HepG2 (cell line): ENCODE results near the gene FABP1. TPM values are rescaled to one million over a fixed set of nuclear protein-coding genes. Genes with fewer than 3 reads are reported as not detected.
A peak's percentile ranks its signal among the peaks of the same experiment; 100 is the strongest.

Experiments used
- CCDC6 ChIP-seq: sonication (generic); formaldehyde crosslinking; IDR thresholded peaks from 2 replicates; pipeline ENCODE4 v1.8.1; 2022; ENCODE audit warnings: mild to moderate bottlenecking, missing genetic modification reagents, moderate library complexity
- CREM ChIP-seq, 2 experiments: sonication (generic) in 1 of 2; formaldehyde crosslinking in 1 of 2; IDR thresholded peaks; 2 replicates each; pipeline versions ENCODE4 v1.4.0 to v1.6.1; 2016 to 2020; ENCODE audit warnings: antibody characterized with exemption in 1 of 2, mild to moderate bottlenecking in 1 of 2, missing genetic modification reagents in 1 of 2
- HDAC1 ChIP-seq: sonication (generic); formaldehyde crosslinking; IDR thresholded peaks from 2 replicates; pipeline ENCODE4 v1.5.1; 2020; ENCODE audit warnings: mild to moderate bottlenecking, missing genetic modification reagents
- MXD4 ChIP-seq: IDR thresholded peaks from 2 replicates; pipeline ENCODE4 v1.6.1; 2016; ENCODE audit warnings: mild to moderate bottlenecking, missing biosample characterization, missing genetic modification reagents
- SOX13 ChIP-seq, 3 experiments: fragments of 450-650 bp in 1 of 3; sonication (generic) in 1 of 3; formaldehyde crosslinking in 1 of 3; IDR thresholded peaks in 2 of 3; conservative IDR thresholded peaks in 1 of 3; 2 replicates each; pipeline versions ENCODE4 v1.5.0 to v1.6.1; 2016 to 2020; ENCODE audit warnings: antibody characterized with exemption in 1 of 3, mild to moderate bottlenecking in 1 of 3, missing compliant biosample characterization in 1 of 3, missing genetic modification reagents in 1 of 3, moderate library complexity in 1 of 3
- TARDBP ChIP-seq: sonication (generic); formaldehyde crosslinking; IDR thresholded peaks from 2 replicates; pipeline ENCODE4 v1.8.0; 2022; ENCODE audit warnings: mild to moderate bottlenecking, missing genetic modification reagents
- ZBTB1 ChIP-seq: sonication (generic); formaldehyde crosslinking; IDR thresholded peaks from 2 replicates; pipeline ENCODE4 v1.4.0; 2020; ENCODE audit warnings: missing genetic modification reagents, borderline replicate concordance
- ZMYM3 ChIP-seq: sonication (generic); formaldehyde crosslinking; IDR thresholded peaks from 2 replicates; pipeline ENCODE4 v1.5.1; 2020; ENCODE audit warnings: mild to moderate bottlenecking, missing genetic modification reagents
- ZNF101 ChIP-seq: sonication (generic); formaldehyde crosslinking; IDR thresholded peaks from 2 replicates; pipeline ENCODE4 v1.4.0; 2020; ENCODE audit warnings: mild to moderate bottlenecking, low read depth, missing genetic modification reagents, borderline replicate concordance
- ZNF143 ChIP-seq: sonication (generic); formaldehyde crosslinking; IDR thresholded peaks from 2 replicates; pipeline ENCODE4 v1.4.0; 2020; ENCODE audit warnings: missing genetic modification reagents
- ZNF230 ChIP-seq: sonication (generic); formaldehyde crosslinking; IDR thresholded peaks from 2 replicates; pipeline ENCODE4 v1.4.0; 2020; ENCODE audit warnings: mild to moderate bottlenecking, missing genetic modification reagents
- polyA plus RNA-seq, 8 experiments: library from polyadenylated mRNA; depleted of rRNA in 3 of 8; stranded (reverse) in 7 of 8; unstranded in 1 of 8; fragments of >200 nt; fragmentation: Illumina TruSeq in 4 of 8; extraction: Trizol in 4 of 8; gene quantifications; 2 replicates each; pipeline versions ENCODE4 v1.2.1 to v1.2.3, GENCODE V29; 2011 to 2016; ENCODE audit warnings: low read depth in 4 of 8, missing spikeins in 1 of 8, mixed read lengths in 1 of 8; ENCODE audit not compliant: insufficient read depth in 1 of 8
- total RNA-seq, 5 experiments: library from RNA; depleted of rRNA; stranded (reverse); fragments of >200 nt; fragmentation: Illumina TruSeq; extraction: Trizol; gene quantifications; 2 replicates each; pipeline ENCODE4 v1.2.3, GENCODE V29; 2016; ENCODE audit warnings: low read depth in 1 of 5
- TF ChIP-seq, protein P1 (sequence below): sonication (generic); formaldehyde crosslinking; IDR thresholded peaks from 2 replicates; pipeline ENCODE4 v1.4.0; 2020; ENCODE audit warnings: low read depth, missing genetic modification reagents
- TF ChIP-seq, protein P2 (sequence below): sonication (generic); formaldehyde crosslinking; IDR thresholded peaks from 2 replicates; pipeline ENCODE4 v1.4.0; 2020; ENCODE audit warnings: mild to moderate bottlenecking, missing genetic modification reagents
- TF ChIP-seq, protein P3 (sequence below): sonication (generic); formaldehyde crosslinking; IDR thresholded peaks from 2 replicates; pipeline ENCODE4 v1.4.0; 2020; ENCODE audit warnings: missing genetic modification reagents
- TF ChIP-seq, protein P4 (sequence below): IDR thresholded peaks from 2 replicates; pipeline ENCODE4 v1.6.1; 2018; ENCODE audit warnings: missing genetic modification reagents, mild to moderate bottlenecking, missing compliant biosample characterization

FABP1 gene
- total and polyA plus RNA-seq, 2 of the 13 experiments (the other 11 are each of a cell fraction or from before 2014, with no cell fraction given): 644 to 1,608 TPM

DNA sequence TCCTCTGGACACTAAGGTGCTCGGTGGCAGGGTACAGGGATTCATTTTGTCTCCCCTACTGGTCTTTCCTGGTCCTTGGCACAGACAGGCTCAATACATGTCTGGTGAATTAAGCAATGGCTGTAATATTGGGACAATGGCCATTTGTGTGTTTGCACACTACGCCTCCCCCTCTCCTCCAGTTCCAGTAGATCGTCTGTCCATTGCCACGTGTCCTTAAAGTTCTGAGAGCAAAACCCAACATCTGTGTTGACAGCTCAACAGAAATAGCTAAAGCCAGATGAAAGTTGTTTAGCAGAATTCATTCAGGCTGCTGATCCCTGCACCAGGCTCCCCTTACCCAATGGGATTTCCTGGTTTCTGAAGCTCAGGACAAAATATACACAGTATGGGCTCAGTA is 9.0 kb upstream of the FABP1 start (continued):
- TF ChIP-seq MXD4 (CRISPR knock-in tag) (0 out of 2 replicates have a peak, but pooled peaks have one; percentile 64), CREM (IDR thresholded peaks at IDR 0.05) (peak; percentile 60; the same call in 1 of the 2 replicates), CREM (CRISPR knock-in tag; IDR thresholded peaks at IDR 0.05) (no peak), ZNF101 (no peak), ZMYM3 (CRISPR knock-in tag) (peak; percentile 64; the same call in 1 of the 2 replicates), CCDC6 (peak; percentile 81; the same call in 1 of the 2 replicates), ZNF143 (CRISPR knock-in tag) (no peak), HDAC1 (CRISPR knock-in tag) (0 out of 2 replicates have a peak, but pooled peaks have one; percentile 26), SOX13 (IDR thresholded peaks at IDR 0.05) (peak; percentile 54; the same call in 1 of the 2 replicates), SOX13 (CRISPR knock-in tag; conservative IDR thresholded peaks at IDR 0.05 in 1 of 2, IDR thresholded peaks at IDR 0.05 in 1 of 2) (peak in 1 of 2 experiments; percentile 93; a peak in 2 of 4 replicates), ZBTB1 (CRISPR knock-in tag) (no peak), TARDBP (CRISPR knock-in tag) (0 out of 2 replicates have a peak, but pooled peaks have one; percentile 52), ZNF230 (CRISPR knock-in tag) (no peak)
- TF ChIP-seq, protein P1, sequence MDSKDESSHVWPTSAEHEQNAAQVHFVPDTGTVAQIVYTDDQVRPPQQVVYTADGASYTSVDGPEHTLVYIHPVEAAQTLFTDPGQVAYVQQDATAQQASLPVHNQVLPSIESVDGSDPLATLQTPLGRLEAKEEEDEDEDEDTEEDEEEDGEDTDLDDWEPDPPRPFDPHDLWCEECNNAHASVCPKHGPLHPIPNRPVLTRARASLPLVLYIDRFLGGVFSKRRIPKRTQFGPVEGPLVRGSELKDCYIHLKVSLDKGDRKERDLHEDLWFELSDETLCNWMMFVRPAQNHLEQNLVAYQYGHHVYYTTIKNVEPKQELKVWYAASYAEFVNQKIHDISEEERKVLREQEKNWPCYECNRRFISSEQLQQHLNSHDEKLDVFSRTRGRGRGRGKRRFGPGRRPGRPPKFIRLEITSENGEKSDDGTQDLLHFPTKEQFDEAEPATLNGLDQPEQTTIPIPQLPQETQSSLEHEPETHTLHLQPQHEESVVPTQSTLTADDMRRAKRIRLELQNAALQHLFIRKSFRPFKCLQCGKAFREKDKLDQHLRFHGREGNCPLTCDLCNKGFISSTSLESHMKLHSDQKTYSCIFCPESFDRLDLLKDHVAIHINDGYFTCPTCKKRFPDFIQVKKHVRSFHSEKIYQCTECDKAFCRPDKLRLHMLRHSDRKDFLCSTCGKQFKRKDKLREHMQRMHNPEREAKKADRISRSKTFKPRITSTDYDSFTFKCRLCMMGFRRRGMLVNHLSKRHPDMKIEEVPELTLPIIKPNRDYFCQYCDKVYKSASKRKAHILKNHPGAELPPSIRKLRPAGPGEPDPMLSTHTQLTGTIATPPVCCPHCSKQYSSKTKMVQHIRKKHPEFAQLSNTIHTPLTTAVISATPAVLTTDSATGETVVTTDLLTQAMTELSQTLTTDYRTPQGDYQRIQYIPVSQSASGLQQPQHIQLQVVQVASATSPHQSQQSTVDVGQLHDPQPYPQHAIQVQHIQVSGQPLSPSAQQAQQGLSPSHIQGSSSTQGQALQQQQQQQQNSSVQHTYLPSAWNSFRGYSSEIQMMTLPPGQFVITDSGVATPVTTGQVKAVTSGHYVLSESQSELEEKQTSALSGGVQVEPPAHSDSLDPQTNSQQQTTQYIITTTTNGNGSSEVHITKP (CRISPR knock-in tag): peak; percentile 77; the same call in 1 of the 2 replicates
- TF ChIP-seq, protein P2, sequence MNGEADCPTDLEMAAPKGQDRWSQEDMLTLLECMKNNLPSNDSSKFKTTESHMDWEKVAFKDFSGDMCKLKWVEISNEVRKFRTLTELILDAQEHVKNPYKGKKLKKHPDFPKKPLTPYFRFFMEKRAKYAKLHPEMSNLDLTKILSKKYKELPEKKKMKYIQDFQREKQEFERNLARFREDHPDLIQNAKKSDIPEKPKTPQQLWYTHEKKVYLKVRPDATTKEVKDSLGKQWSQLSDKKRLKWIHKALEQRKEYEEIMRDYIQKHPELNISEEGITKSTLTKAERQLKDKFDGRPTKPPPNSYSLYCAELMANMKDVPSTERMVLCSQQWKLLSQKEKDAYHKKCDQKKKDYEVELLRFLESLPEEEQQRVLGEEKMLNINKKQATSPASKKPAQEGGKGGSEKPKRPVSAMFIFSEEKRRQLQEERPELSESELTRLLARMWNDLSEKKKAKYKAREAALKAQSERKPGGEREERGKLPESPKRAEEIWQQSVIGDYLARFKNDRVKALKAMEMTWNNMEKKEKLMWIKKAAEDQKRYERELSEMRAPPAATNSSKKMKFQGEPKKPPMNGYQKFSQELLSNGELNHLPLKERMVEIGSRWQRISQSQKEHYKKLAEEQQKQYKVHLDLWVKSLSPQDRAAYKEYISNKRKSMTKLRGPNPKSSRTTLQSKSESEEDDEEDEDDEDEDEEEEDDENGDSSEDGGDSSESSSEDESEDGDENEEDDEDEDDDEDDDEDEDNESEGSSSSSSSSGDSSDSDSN (CRISPR knock-in tag): no peak
- TF ChIP-seq, protein P3, sequence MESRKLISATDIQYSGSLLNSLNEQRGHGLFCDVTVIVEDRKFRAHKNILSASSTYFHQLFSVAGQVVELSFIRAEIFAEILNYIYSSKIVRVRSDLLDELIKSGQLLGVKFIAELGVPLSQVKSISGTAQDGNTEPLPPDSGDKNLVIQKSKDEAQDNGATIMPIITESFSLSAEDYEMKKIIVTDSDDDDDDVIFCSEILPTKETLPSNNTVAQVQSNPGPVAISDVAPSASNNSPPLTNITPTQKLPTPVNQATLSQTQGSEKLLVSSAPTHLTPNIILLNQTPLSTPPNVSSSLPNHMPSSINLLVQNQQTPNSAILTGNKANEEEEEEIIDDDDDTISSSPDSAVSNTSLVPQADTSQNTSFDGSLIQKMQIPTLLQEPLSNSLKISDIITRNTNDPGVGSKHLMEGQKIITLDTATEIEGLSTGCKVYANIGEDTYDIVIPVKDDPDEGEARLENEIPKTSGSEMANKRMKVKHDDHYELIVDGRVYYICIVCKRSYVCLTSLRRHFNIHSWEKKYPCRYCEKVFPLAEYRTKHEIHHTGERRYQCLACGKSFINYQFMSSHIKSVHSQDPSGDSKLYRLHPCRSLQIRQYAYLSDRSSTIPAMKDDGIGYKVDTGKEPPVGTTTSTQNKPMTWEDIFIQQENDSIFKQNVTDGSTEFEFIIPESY: no peak
- TF ChIP-seq, protein P4, sequence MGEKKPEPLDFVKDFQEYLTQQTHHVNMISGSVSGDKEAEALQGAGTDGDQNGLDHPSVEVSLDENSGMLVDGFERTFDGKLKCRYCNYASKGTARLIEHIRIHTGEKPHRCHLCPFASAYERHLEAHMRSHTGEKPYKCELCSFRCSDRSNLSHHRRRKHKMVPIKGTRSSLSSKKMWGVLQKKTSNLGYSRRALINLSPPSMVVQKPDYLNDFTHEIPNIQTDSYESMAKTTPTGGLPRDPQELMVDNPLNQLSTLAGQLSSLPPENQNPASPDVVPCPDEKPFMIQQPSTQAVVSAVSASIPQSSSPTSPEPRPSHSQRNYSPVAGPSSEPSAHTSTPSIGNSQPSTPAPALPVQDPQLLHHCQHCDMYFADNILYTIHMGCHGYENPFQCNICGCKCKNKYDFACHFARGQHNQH (CRISPR knock-in tag): peak; percentile 67
